Endothelial cell of umbilical vein (primary cell): Measurements from ENCODE around the gene TSPAN1. TPM values are rescaled to one million over a fixed set of nuclear protein-coding genes. Genes with fewer than 3 reads are reported as not detected.
A peak's percentile ranks its signal among the peaks of the same experiment; 100 is the strongest.

Experiments used
- BruUV-seq: library from RNA; stranded (reverse); fragments of 400-500 nt; replicated peaks from 2 replicates; lab custom pipeline; 2021; lab: Mats Ljungman, UMichigan
- CTCF ChIA-PET: fragments of 300-600, 350-600 bp; sonication (Branson Sonifier 250); formaldehyde crosslinking; loops from one replicate; lab custom pipeline; 2021; ENCODE audit warnings: antibody characterized with exemption, inconsistent platforms; lab: Charles Lee
- POLR2A ChIA-PET: fragments of 300-600, 350-600 bp; sonication (Branson Sonifier 250); formaldehyde crosslinking; loops from one replicate; lab custom pipeline; 2021; ENCODE audit warnings: antibody characterized with exemption, inconsistent platforms; lab: Charles Lee
- DNase-seq: peaks from one replicate; pipeline ENCODE4 v3.0.0-alpha.2; 2011; ENCODE audit warnings: low read depth, low spot score
- FAIRE-seq: peaks from 2 replicates; lab custom pipeline; 2011; peaks lifted over from hg19 to GRCh38; lab: Jason Lieb, UNC
- H2AFZ ChIP-seq: 2 replicates; pipeline ENCODE4 v1.6.0; 2012; ENCODE audit warnings: low read depth, low read length, control low read depth, inconsistent platforms
- H3K27ac ChIP-seq: 2 replicates; pipeline ENCODE4 v1.5.1; 2011; ENCODE audit warnings: low read depth, mild to moderate bottlenecking, control low read depth, low read length, moderate library complexity; ENCODE audit not compliant: insufficient read depth
- H3K27me3 ChIP-seq, 2 experiments: 2 replicates each; pipeline versions ENCODE4 v1.6.0 to v1.6.1; 2011; ENCODE audit warnings: low read length in 2 of 2, mixed read lengths in 1 of 2; ENCODE audit not compliant: control insufficient read depth in 2 of 2, insufficient read depth in 2 of 2
- H3K36me3 ChIP-seq, 2 experiments: 2 replicates in 1 of 2; 3 replicates in 1 of 2; pipeline ENCODE4 v1.5.1; 2011; ENCODE audit warnings: low read length in 2 of 2, mild to moderate bottlenecking in 1 of 2, moderate library complexity in 1 of 2; ENCODE audit not compliant: control insufficient read depth in 2 of 2, insufficient read depth in 2 of 2; ENCODE audit errors: extremely low read depth in 1 of 2
- H3K4me1 ChIP-seq: 3 replicates; pipeline ENCODE4 v1.5.1; 2011; ENCODE audit warnings: mild to moderate bottlenecking, low read length; ENCODE audit not compliant: control insufficient read depth, insufficient read depth; ENCODE audit errors: extremely low read depth
- H3K4me2 ChIP-seq: 2 replicates; pipeline ENCODE4 v1.6.1; 2011; ENCODE audit warnings: low read length, control low read depth, mixed read lengths; ENCODE audit not compliant: insufficient read depth
- H3K4me3 ChIP-seq, 3 experiments: fragments of 200-600 bp in 1 of 3; sonication (generic), shearing (Covaris generic) in 1 of 3; replicated peaks in 1 of 3; 2 replicates each; pipeline ENCODE4 v1.5.1; 2011 to 2016; ENCODE audit warnings: control low read depth in 3 of 3, low read length in 3 of 3, mild to moderate bottlenecking in 2 of 3, inconsistent platforms in 1 of 3, low read depth in 1 of 3, moderate library complexity in 1 of 3; ENCODE audit not compliant: insufficient read depth in 1 of 3
- H3K79me2 ChIP-seq: 2 replicates; pipeline ENCODE4 v1.6.0; 2012; ENCODE audit warnings: low read length, inconsistent platforms; ENCODE audit not compliant: control insufficient read depth, insufficient read depth
- H3K9ac ChIP-seq: replicated peaks from 2 replicates; pipeline ENCODE3; 2011; ENCODE audit warnings: low read length, control low read depth; ENCODE audit not compliant: insufficient read depth; ENCODE audit errors: extremely low read depth
- H3K9me1 ChIP-seq: replicated peaks from 3 replicates; pipeline ENCODE4 v1.6.0; 2011; ENCODE audit warnings: mild to moderate bottlenecking, low read length; ENCODE audit not compliant: control insufficient read depth, insufficient read depth; ENCODE audit errors: extremely low read depth
- H3K9me3 ChIP-seq: replicated peaks from 2 replicates; pipeline ENCODE4 v1.5.1; 2012; ENCODE audit warnings: low read length, inconsistent platforms; ENCODE audit not compliant: control insufficient read depth, insufficient read depth
- H4K20me1 ChIP-seq: replicated peaks from 2 replicates; pipeline ENCODE3; 2011; ENCODE audit warnings: mild to moderate bottlenecking, low read length; ENCODE audit not compliant: control insufficient read depth, insufficient read depth; ENCODE audit errors: extremely low read depth
- CTCF ChIP-seq, 2 donors: IDR thresholded peaks; 1 replicate in 1 of 2; 2 replicates in 1 of 2; pipeline ENCODE4 v1.5.1; 2011; ENCODE audit warnings: low read length in 2 of 2, mild to moderate bottlenecking in 2 of 2, moderate library complexity in 2 of 2, control low read depth in 1 of 2, inconsistent platforms in 1 of 2, low read depth in 1 of 2; ENCODE audit not compliant: insufficient read depth in 1 of 2; ENCODE audit errors: extremely low read depth in 1 of 2
- EZH2 ChIP-seq: IDR thresholded peaks from 2 replicates; pipeline ENCODE4 v1.6.1; 2012; ENCODE audit warnings: borderline replicate concordance, low read depth, mild to moderate bottlenecking, moderate library complexity, low read length, inconsistent platforms; ENCODE audit not compliant: severe bottlenecking
- FOS ChIP-seq: IDR thresholded peaks from 2 replicates; pipeline ENCODE4 v1.6.1; 2011; ENCODE audit warnings: mild to moderate bottlenecking, low read length, moderate library complexity, borderline replicate concordance; ENCODE audit not compliant: insufficient read depth
- GATA2 ChIP-seq: IDR thresholded peaks from 2 replicates; pipeline ENCODE4 v1.7.0; 2011; ENCODE audit warnings: low read depth, mild to moderate bottlenecking, moderate library complexity, mixed read lengths, low read length; ENCODE audit not compliant: insufficient read length, insufficient read depth
- JUN ChIP-seq: IDR thresholded peaks from 2 replicates; pipeline ENCODE4 v1.6.1; 2011; ENCODE audit warnings: borderline replicate concordance, low read depth; ENCODE audit not compliant: insufficient read length, insufficient read depth
- MAX ChIP-seq: IDR thresholded peaks from 2 replicates; pipeline ENCODE4 v1.6.1; 2011; ENCODE audit not compliant: insufficient read depth, insufficient read length
- MYC ChIP-seq: IDR thresholded peaks from one replicate; pipeline ENCODE4 v1.6.1; 2011; ENCODE audit warnings: mild to moderate bottlenecking, low read depth, low read length
- POLR2A ChIP-seq: IDR thresholded peaks from 2 replicates; pipeline ENCODE4 v1.6.1; 2012; ENCODE audit warnings: low read depth, mild to moderate bottlenecking, control low read depth, low read length
- POLR2AphosphoS5 ChIP-seq: IDR thresholded peaks from 2 replicates; pipeline ENCODE4 v1.6.1; 2012; ENCODE audit warnings: low read depth, mild to moderate bottlenecking, control low read depth, low read length, moderate library complexity; ENCODE audit not compliant: insufficient read depth
- dilution Hi-C: fragments of 300-500 bp; cut with MboI; formaldehyde crosslinking; loops from one replicate; pipeline ENCODE4 v1.15.0; 2019; ENCODE audit warnings: low sequenced_read_pairs; ENCODE audit not compliant: extremely low pct_ligation_motif_present
- intact Hi-C: fragments of 100-400 bp; cut with micrococcal nuclease; formaldehyde crosslinking; loops from one replicate; pipeline ENCODE4 v1.10.0; 2022
- polyA plus RNA-seq, 4 experiments: library from polyadenylated mRNA; depleted of rRNA in 3 of 4; stranded (reverse) in 3 of 4; unstranded in 1 of 4; fragments of >200 nt; gene quantifications; 2 replicates each; pipeline versions ENCODE4 v1.2.1 to v1.2.3, GENCODE V29; 2011 to 2012; ENCODE audit warnings: missing spikeins in 1 of 4
- total RNA-seq: library from RNA; stranded (reverse); gene quantifications from 2 replicates; pipeline ENCODE4 v1.2.3, GENCODE V29; 2021

Gene TSPAN1
- total and polyA plus RNA-seq, 2 donors (not counting 3 experiments of a cell fraction or from before 2014, with no cell fraction given) = 0.65 to 0.88 TPM

- Histone ChIP-seq H3K27ac (no peak overlapping the region), H3K9ac (no peak overlapping the region), H3K4me2 (no peak overlapping the region), H3K4me3 (no peak overlapping the region), H4K20me1 (no peaks in the 10 kb centered on the region), H2AFZ (no peak overlapping the region), H3K9me1 (no peaks in the 10 kb centered on the region), H3K79me2 (no peaks in the 10 kb centered on the region), H3K27me3 (no peaks in the 10 kb centered on the region), H3K4me1 (no peaks in the 10 kb centered on the region), H3K9me3 (no peaks in the 10 kb centered on the region), H3K36me3 (no peaks in the 10 kb centered on the region)
- FAIRE-seq (no peak), DNase-seq (no peak)
- BruUV-seq = no TSS peak
- intact Hi-C loops (no loop called here), dilution Hi-C loops (no loop called here)
- ChIA-PET CTCF (interaction anchor here (1.1 to 2.7 kb wide), 3 partner anchors 9 to 15 kb away, joined by 4 to 15 read pairs (median 5); no protein-coding TSS in a partner anchor), POLR2A (no interaction called here)
- TF ChIP-seq EZH2 (no peak), POLR2AphosphoS5 (no peak), GATA2 (no peak), FOS (no peak)
Observed at GRCh38 chr1:46210561-46210960, 35.7 kb downstream of the TSPAN1 start.

GRCh38 chr1:46211051-46211450, 36.2 kb downstream of the TSPAN1 start:
- no peak for FAIRE-seq
- H3K9me1 ChIP-seq = no peaks in the 10 kb centered on the region
- POLR2A ChIA-PET = no interaction called here

More at GRCh38 chr1:46211051-46211450, 36.2 kb downstream of the TSPAN1 start:
- Histone ChIP-seq H3K79me2 (no peaks in the 10 kb centered on the region), H4K20me1 (no peaks in the 10 kb centered on the region), H2AFZ (no peak overlapping the region), H3K27me3 (no peaks in the 10 kb centered on the region), H3K4me2 (no peak overlapping the region), H3K9ac (no peak overlapping the region), H3K4me3 (no peak overlapping the region), H3K36me3 (no peaks in the 10 kb centered on the region), H3K4me1 (no peaks in the 10 kb centered on the region), H3K27ac (no peak overlapping the region), H3K9me3 (no peaks in the 10 kb centered on the region)
- CTCF ChIA-PET = interaction anchor here (2.7 kb wide), 1 partner anchor 12 kb away, joined by 15 read pairs; no protein-coding TSS in a partner anchor
- peak; percentile 10 for DNase-seq
- intact Hi-C loops = no loop called here
- TF ChIP-seq JUN (no peak), FOS (no peak), POLR2AphosphoS5 (no peak), CTCF (IDR thresholded peaks at IDR 0.05; ENCODE audit: extremely low read depth in 1 of 2, insufficient read depth in 1 of 2, low read depth in 1 of 2, low read length in 2 of 2) (no peak), MYC (no peak), POLR2A (no peak), MAX (no peak), EZH2 (no peak), GATA2 (no peak)
- dilution Hi-C loops = no loop called here
- BruUV-seq = no TSS peak
